Measurements from ENCODE around the gene GPR75.
"Not testable (repeated sequence)": the region's sequence is repeated elsewhere in the genome, so short reads cannot be mapped to it uniquely, and the experiment has no call there.

DNA sequence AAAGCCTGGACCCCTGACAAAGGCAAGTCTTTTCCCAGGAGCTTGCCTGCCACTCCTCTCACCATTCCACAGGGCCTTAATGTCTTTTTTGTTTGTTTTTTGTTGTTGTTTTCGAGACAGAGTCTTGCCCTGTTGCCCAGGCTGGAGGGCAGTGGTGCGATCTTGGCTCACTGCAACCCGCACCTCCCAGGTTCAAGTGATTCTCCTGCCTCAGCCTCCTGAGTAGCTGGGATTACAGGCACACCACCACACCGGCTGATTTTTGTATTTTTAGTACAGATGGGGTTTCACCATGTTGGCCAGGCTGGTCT is 29.8 kb downstream of the GPR75 start:
- TF ChIP-seq, protein P1, sequence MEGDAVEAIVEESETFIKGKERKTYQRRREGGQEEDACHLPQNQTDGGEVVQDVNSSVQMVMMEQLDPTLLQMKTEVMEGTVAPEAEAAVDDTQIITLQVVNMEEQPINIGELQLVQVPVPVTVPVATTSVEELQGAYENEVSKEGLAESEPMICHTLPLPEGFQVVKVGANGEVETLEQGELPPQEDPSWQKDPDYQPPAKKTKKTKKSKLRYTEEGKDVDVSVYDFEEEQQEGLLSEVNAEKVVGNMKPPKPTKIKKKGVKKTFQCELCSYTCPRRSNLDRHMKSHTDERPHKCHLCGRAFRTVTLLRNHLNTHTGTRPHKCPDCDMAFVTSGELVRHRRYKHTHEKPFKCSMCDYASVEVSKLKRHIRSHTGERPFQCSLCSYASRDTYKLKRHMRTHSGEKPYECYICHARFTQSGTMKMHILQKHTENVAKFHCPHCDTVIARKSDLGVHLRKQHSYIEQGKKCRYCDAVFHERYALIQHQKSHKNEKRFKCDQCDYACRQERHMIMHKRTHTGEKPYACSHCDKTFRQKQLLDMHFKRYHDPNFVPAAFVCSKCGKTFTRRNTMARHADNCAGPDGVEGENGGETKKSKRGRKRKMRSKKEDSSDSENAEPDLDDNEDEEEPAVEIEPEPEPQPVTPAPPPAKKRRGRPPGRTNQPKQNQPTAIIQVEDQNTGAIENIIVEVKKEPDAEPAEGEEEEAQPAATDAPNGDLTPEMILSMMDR (conservative IDR thresholded peaks at IDR 0.05; ENCODE audit: low read depth, low read length), result not testable (repeated sequence)
- TF ChIP-seq EZH2 (IDR thresholded peaks at IDR 0.05; ENCODE audit: borderline replicate concordance, low read depth, low read length, poor library complexity, severe bottlenecking), result not testable (repeated sequence)

All from A673 (cell line).